ENCODE data around the gene RNF112. TPM values are rescaled to one million over a fixed set of nuclear protein-coding genes. Genes with fewer than 3 reads are reported as not detected.
A peak's percentile ranks its signal among the peaks of the same experiment; 100 is the strongest.

The RNF112 gene
- total and polyA plus RNA-seq, 5 experiments from 2014 or later, result 0.22 to 2.2 (median 1.3) TPM; not detected in 2

- no peaks in the 10 kb centered on the region for H3K27me3 Mint-ChIP-seq
- DNase-seq, result no peak
- H3K36me3 Mint-ChIP-seq, result no peaks in the 10 kb centered on the region
- H3K4me1 Mint-ChIP-seq, result peaks cover 13 to 44% (median 37%) of the 10 kb centered on the region in 4 donors
- POLR2A ChIA-PET, result interaction anchor here (0.6 to 0.7 kb wide), 2 partner anchors 121 to 540 kb away, joined by 3 to 5 read pairs; no protein-coding TSS in a partner anchor
- no peaks in the 10 kb centered on the region for H3K9me3 Mint-ChIP-seq
- H3K4me3 Mint-ChIP-seq, result peak overlapping the region in 8 of 10 donors; percentile 18 to 81 (median 46)
- H3K27ac Mint-ChIP-seq, result peak overlapping the region; percentile 25 to 95 (median 88)
- ATAC-seq, result no peak
Measured at GRCh38 chr17:19464031-19465026, 53.3 kb downstream of the RNF112 start.

Other genes with a start within 250 kb of the RNF112 start
- gene EPN2, start 173.9 kb upstream of the RNF112 start, total RNA-seq, result 1 to 10 TPM; 6.1 to 6.5 TPM
- 1 to 10 TPM; 1.3 to 3.7 (median 1.6) TPM for gene EPN2, start 173.9 kb upstream of the RNF112 start, polyA plus RNA-seq
- gene B9D1, start 48.5 kb upstream of the RNF112 start, total RNA-seq, result 1 to 10 TPM; 1.9 to 3.1 TPM
- gene B9D1, start 48.5 kb upstream of the RNF112 start, polyA plus RNA-seq, result 1 to 10 TPM in 1 of 3 donors, under 1 TPM in 2; 0.75 to 1.8 (median 0.91) TPM
- 10 to 100 TPM; 21.2 to 22.2 TPM for gene MAPK7, start 32.7 kb upstream of the RNF112 start, total RNA-seq
- gene MAPK7, start 32.7 kb upstream of the RNF112 start, polyA plus RNA-seq, result 1 to 10 TPM; 2.9 to 7.7 (median 3.1) TPM
- gene MFAP4, start 24.0 kb upstream of the RNF112 start, total RNA-seq, result not detected
- not detected for gene MFAP4, start 24.0 kb upstream of the RNF112 start, polyA plus RNA-seq
- gene SLC47A1, start 122.6 kb downstream of the RNF112 start, total RNA-seq, result not detected
- gene SLC47A1, start 122.6 kb downstream of the RNF112 start, polyA plus RNA-seq, result under 1 TPM in 2 of 3 donors, not detected in 1; 0.29 to 0.69 TPM
- 10 to 100 TPM; 55.5 to 67.0 TPM for gene ALDH3A2, start 237.5 kb downstream of the RNF112 start, total RNA-seq
- 10 to 100 TPM; 20.6 to 23.6 (median 22.0) TPM for gene ALDH3A2, start 237.5 kb downstream of the RNF112 start, polyA plus RNA-seq

All from naive thymus-derived CD8-positive, alpha-beta T cell (primary cell).